ENCODE results near the gene PRF1.
"Not testable (repeated sequence)": the region's sequence is repeated elsewhere in the genome, so short reads cannot be mapped to it uniquely, and the experiment has no call there.

The PRF1 gene

DNA sequence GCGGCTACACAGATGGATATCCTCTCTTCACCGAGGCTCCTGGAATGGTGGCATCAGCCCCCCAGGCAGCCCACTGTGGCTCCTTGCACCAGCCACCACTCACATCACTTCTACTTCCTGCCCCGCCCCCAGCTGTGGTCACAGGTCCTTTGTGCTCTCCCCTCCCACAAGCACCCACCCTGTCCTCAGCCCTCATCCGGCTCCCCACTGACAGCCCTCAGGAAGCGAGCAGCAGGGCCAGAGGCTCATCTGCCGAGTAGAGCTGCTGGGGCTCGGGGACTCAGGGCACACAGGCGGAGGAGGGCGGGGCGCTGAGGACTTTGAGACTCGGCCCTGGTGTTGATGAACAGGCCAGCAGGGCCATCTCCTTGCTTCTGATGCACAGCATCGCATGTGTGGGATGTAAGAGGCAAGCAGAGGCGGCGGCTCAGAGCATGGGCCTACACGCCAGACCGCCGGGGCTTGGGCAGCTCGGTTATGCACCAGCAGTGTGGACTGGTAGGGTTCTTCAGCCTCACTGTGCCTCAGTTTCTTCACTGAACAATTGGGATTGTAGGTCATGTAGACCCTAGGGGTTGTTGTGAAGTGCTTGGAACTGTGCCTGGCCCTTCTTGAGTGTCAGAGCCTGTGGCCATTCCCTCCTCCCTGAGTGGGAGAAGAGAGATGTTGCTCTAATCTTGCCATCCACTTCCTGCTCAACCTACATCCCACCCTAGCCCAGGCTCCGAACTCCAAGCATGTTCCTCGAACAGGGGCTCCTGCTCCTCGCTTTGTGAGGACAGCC lies at the start of gene PRF1:
PRF1 (minus strand) TSS at position 77 of the 784 bp plus-strand sequence. CDS start 1,839 bp downstream, outside the sequence.
- no peak for DNase-seq (ENCODE audit: low read depth)
- no peak within 1 kb of the TSS for H3K4me3 ChIP-seq (ENCODE audit: low read length)
- TF ChIP-seq CTCF (IDR thresholded peaks at IDR 0.05; ENCODE audit: insufficient read depth, low read depth, low read length, missing control alignments): no peak

DNA sequence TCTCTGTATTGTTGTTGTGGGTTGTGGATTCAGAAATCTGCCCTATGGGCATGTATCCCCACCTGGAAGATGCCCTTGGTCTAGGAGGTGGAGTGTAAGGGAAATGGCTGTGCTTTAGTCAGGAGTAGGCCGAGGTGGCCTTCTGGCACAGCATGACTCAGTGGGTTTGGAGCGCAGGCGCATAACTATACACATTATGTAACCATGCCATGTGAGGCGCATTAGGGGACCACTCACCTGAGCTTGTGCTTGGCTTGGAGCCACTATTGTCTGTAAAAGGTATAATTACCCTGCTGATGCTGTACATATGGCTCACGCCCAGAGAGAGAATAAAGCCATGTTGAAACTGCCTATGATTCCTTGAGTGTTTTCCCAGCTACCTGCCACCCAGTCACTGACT lies 49.1 kb upstream of the PRF1 start:
- DNase-seq (ENCODE audit: low read depth): peak; percentile 67
- no peak overlapping the region for H3K4me3 ChIP-seq (ENCODE audit: low read length)
- TF ChIP-seq CTCF (IDR thresholded peaks at IDR 0.05; ENCODE audit: insufficient read depth, low read depth, low read length, missing control alignments): no peak

DNA sequence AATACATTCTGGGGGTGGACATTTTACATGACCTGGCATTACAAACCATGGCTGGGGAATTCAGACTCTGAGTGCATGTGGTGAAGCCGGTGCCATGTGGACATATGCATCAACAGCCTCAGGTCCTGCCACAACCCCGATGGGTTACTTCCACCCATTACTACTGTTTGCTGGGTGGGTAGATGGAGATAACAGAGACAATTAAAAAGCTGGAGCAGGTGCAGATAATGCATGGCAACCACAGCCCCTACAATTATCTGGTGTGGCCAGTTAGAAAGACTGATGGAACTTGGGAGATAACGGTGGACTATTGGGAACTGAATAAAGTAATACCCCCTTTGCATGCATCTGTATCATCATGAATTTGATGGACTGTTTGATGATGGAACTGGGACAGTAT lies 48.2 kb upstream of the PRF1 start:
- DNase-seq (ENCODE audit: low read depth): no peak
- no peak overlapping the region for H3K4me3 ChIP-seq (ENCODE audit: low read length)
- TF ChIP-seq CTCF (IDR thresholded peaks at IDR 0.05; ENCODE audit: insufficient read depth, low read depth, low read length, missing control alignments): no peak

- H3K4me3 ChIP-seq (ENCODE audit: low read length): no peak overlapping the region
- TF ChIP-seq CTCF (IDR thresholded peaks at IDR 0.05; ENCODE audit: insufficient read depth, low read depth, low read length, missing control alignments): no peak
- DNase-seq (ENCODE audit: low read depth): no peak
These were observed 47.6 kb upstream of the PRF1 start for GRCh38 chr10:70650104-70650503.

DNA sequence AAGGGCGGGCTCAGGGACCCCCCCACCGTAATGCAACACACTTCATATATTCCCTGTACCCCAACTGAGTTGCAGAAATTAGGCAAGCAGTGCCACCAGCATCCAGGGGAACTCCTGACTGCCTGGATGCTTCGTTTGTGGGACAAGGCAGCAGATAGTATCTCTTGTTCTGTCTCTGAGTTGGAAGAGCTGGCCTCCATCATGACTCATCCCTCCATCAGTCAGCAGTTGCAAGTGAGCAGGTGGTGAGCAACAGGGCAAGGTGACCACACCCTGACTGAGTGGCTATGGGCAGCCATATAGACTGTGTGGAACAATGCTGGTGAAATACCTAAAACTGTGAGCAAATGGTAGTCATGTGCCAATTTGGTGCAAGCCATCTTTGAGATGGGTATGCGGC lies 47.0 kb upstream of the PRF1 start:
- no peak for TF ChIP-seq CTCF (IDR thresholded peaks at IDR 0.05; ENCODE audit: insufficient read depth, low read depth, low read length, missing control alignments)
- H3K4me3 ChIP-seq (ENCODE audit: low read length): no peak overlapping the region
- peak; percentile 95 for DNase-seq (ENCODE audit: low read depth)

DNA sequence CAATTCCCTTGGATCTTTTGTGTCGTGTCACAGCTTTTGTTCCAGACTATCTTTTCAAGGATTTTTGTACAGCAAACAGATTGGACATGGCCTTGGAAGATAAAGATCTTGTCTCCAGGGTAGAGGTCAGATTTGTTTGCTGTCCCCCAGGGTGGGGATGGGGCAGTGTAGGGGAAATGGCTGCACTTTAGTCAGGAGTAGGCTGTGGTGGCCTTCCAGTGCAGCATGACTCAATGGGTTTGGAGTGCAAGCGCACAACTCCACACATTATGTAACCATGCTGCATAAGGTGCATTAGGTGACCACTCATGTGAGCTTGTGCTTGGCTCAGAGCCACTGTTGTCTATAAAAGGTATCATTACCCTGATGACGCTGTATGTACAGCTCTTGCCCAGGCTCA lies 45.9 kb upstream of the PRF1 start:
- no peak for TF ChIP-seq CTCF (IDR thresholded peaks at IDR 0.05; ENCODE audit: insufficient read depth, low read depth, low read length, missing control alignments)
- no peak for DNase-seq (ENCODE audit: low read depth)

GRCh38 chr10:70647086-70647485 lies 44.5 kb upstream of the PRF1 start:
- no peak for TF ChIP-seq CTCF (IDR thresholded peaks at IDR 0.05; ENCODE audit: insufficient read depth, low read depth, low read length, missing control alignments)
- DNase-seq (ENCODE audit: low read depth): peak; percentile 14
- H3K4me3 ChIP-seq (ENCODE audit: low read length): no peak overlapping the region

More for the DNA sequence above, 45.9 kb upstream of the PRF1 start:
- no peak overlapping the region for H3K4me3 ChIP-seq (ENCODE audit: low read length)

- not testable (repeated sequence) for H3K4me3 ChIP-seq (ENCODE audit: low read length); DNase-seq (ENCODE audit: low read depth)
These were observed 42.4 kb upstream of the PRF1 start for GRCh38 chr10:70644959-70645358.

DNA sequence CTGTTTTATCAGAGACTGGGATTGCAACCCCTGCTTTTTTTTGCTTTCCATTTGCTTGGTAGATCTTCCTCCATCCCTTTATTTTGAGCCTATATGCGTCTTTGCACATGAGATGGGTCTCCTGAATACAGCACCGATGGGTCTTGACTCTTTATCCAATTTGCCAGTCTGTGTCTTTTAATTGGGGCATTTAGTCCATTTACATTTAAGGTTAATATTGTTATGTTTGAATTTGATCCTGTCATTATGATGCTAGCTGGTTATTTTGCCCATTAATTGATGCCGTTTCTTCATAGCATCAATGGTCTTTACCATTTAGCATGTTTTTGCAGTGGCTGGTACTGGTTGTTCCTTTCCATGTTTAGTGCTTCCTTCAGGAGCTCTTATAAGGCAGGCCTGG lies 40.7 kb upstream of the PRF1 start:
- not testable (repeated sequence) for DNase-seq (ENCODE audit: low read depth); H3K4me3 ChIP-seq (ENCODE audit: low read length)

GRCh38 chr10:70639640-70640383 lies 37.3 kb upstream of the PRF1 start:
- H3K4me3 ChIP-seq (ENCODE audit: low read length); DNase-seq (ENCODE audit: low read depth): not testable (repeated sequence)
